Activated CD8-positive, alpha-beta memory T cell treated with anti-CD3 and anti-CD28 coated beads, Interleukin-2, amount 50 U/mL, for 24 hours (primary cell): ENCODE measurements around the gene ATP2C2.

ENCODE experiments used
- DNase-seq: peaks from one replicate; pipeline ENCODE4 v3.0.0-alpha.2; 2020; ENCODE audit errors: extremely low read depth

ATP2C2 gene

GRCh38 chr16:84366208-84366607, 2.1 kb upstream of the ATP2C2 start:
- DNase-seq: no peak

GRCh38 chr16:84367297-84367680, 1.0 kb upstream of the ATP2C2 start:
- no peak for DNase-seq

- no peak for DNase-seq
These were observed 509 bp upstream of the ATP2C2 start for GRCh38 chr16:84367750-84368307.

GRCh38 chr16:84369105-84369504, 767 bp downstream of the ATP2C2 start:
- DNase-seq: no peak

GRCh38 chr16:84369938-84370627, 1.7 kb downstream of the ATP2C2 start:
- DNase-seq: no peak

- DNase-seq: no peak
These were observed 2.6 kb downstream of the ATP2C2 start for GRCh38 chr16:84370723-84371552.

GRCh38 chr16:84371553-84371865, 3.2 kb downstream of the ATP2C2 start:
- DNase-seq: no peak

GRCh38 chr16:84373907-84374489, 5.7 kb downstream of the ATP2C2 start:
- no peak for DNase-seq

GRCh38 chr16:84378099-84378498, 9.8 kb downstream of the ATP2C2 start:
- DNase-seq: no peak

GRCh38 chr16:84378567-84378966, 10.2 kb downstream of the ATP2C2 start:
- DNase-seq: no peak

- no peak for DNase-seq
These were observed 10.8 kb downstream of the ATP2C2 start for GRCh38 chr16:84379008-84379708.

GRCh38 chr16:84379709-84380362, 11.5 kb downstream of the ATP2C2 start:
- no peak for DNase-seq

- no peak for DNase-seq
These were observed 12.1 kb downstream of the ATP2C2 start for GRCh38 chr16:84380405-84380804.

- DNase-seq: no peak
These were observed 14.1 kb downstream of the ATP2C2 start for GRCh38 chr16:84382396-84382795.

- DNase-seq: no peak
These were observed 14.8 kb downstream of the ATP2C2 start for GRCh38 chr16:84383106-84383505.

- no peak for DNase-seq
These were observed 17.7 kb downstream of the ATP2C2 start for GRCh38 chr16:84386047-84386446.

GRCh38 chr16:84387021-84387420, 18.7 kb downstream of the ATP2C2 start:
- DNase-seq: no peak

GRCh38 chr16:84390131-84390785, 21.9 kb downstream of the ATP2C2 start:
- DNase-seq: no peak

GRCh38 chr16:84391151-84392030, 23.1 kb downstream of the ATP2C2 start:
- DNase-seq: no peak

GRCh38 chr16:84392031-84392360, 23.7 kb downstream of the ATP2C2 start:
- DNase-seq: no peak
